Suppressor macrophage (primary cell): ENCODE measurements around the gene TGM4.
A peak's percentile ranks its signal among the peaks of the same experiment; 100 is the strongest.
"Not testable (repeated sequence)": the region's sequence is repeated elsewhere in the genome, so short reads cannot be mapped to it uniquely, and the experiment has no call there.

Experiments used
- DNase-seq, 4 experiments: peaks; one replicate each; pipeline ENCODE4 v3.0.0-alpha.2; 2020 to 2022
- total RNA-seq, 17 experiments: gene quantifications; one replicate each; lab custom pipeline; 2026; ENCODE audit warnings: mixed read lengths in 6 of 17, inconsistent platforms in 3 of 17; lab: John Stamatoyannopoulos, UW

TGM4 gene
- 0 to 4.0 (median 0) reads per million in 17 experiments for total RNA-seq

DNA sequence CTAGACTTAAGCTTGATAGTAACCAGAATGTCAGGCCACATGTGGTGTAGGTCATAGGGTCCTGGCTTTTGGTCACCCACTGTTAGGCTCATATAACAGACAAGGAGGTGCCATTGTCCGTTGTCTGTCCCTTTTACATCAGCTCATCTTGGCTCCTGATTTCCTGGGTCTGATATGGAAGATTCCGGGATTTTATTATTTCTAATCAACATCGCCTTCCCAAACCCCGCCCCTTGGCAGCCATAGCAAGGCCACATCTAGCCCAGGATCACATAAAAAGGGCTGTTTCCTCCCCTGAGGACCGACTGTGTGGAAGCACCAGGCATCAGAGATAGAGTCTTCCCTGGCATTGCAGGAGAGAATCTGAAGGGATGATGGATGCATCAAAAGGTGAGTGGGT lies at the start of gene TGM4:
Gene TGM4, plus strand, starts transcription at position 301 of the 400 bp plus-strand sequence. Its CDS starts 71 bp downstream, at position 372.
- DNase-seq, result no peak

DNA sequence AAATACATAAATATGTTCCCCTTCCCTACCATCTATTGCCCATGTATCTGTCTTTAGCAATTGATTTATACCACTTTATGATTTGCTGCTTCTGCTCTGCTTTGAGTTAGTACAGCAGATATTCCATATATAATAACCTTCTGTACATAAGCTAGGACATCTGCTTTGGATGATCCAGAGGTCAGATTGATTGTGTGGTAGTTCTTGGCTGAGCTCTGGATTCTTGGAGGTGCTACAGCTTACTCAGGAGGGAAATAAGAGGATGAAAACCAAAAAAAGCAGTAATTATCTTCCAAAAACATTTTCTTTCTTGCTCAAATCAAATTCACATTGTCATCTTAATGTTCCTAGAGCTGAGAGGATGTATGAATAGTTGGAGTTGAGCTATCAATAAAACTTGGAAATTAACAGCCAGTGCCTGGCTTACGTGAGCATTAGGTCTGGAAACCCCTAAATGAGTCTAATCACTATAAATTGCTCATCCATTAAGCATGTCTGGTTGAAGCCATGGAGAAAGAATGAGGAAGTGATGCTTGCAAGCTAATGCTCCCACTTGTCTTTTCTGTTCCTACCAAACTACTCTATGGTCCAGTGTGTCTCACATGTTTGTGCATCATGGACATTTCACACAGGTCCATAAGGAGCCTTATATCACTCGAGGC lies 49.0 kb upstream of the TGM4 start:
- peak in 3 of 4 experiments; percentile 7 to 19 (median 7) for DNase-seq

DNA sequence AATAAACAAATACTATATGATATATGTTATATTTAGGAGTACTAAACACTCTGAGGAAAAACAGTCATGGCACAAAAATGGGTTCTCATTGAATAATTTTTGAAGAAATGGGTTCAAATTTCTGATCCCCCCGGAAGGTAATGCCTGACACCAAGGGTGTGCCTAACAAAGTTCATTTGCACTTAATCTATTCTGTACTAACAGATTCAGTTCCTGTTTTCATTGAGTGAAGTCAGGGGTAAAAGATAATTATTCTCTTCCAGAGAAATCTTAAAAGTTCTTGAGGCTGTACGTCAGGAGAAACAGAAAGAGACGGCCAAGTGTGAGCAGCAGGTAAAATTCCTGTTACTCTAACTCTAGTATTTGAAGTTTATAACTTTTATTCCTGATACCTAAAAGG lies 47.2 kb upstream of the TGM4 start:
- DNase-seq, result no peak

DNA sequence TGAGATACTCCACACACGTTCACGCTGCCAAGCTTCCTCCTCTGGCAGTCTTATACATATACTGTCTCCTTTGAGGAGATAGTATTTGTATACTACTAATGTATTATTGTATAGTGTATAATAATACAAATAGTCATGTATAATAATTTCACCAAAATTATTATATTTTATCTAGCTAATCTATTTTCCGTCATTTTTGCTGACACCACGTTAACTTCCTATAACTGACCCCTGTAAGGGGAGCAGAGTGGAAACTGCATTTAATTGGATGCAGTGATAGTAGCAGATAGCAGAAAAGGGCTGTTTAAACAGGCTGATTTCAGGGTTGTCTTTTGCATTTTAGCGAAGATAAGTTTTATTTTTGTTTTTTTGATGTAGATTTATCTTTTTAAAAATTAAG lies 43.2 kb upstream of the TGM4 start:
- no peak for DNase-seq

DNA sequence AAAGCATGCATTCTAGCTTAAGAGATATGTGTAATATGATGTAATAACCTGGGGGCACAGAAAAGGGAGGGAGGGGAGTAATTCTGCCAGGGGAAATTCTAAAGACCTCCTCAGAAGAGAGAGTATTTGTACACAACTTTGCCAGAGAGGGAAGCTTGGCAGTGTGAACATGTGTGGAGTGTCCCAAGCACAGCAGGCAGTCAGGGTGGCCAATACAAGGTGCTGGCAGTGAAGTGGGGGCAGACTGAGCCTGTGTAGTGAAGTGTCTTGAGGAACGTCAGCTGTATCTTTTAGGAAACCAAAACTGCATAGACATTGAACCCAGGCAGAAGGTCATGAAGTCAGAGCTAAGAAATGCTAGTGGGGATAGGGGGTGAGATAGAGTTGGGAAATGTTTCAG lies 42.4 kb upstream of the TGM4 start:
- DNase-seq, result no peak

DNA sequence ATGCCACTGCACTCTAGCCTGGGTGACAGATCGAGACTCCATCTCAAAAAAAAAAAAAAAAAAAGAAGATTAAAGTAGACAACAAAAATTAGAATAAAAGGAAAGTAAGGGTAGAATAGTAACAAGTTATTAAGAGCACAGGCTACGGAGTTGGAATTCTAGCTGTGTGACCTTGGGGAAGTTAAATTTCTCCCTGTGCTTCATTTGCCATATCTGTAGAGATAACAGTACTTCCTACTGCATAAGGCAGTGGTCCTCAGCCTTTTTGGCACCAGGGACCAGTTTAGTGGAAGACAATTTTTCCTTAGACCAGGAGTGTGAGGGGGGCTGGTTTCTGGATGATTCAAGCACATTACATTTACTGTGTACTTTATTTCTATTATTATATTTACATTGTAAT lies 41.4 kb upstream of the TGM4 start:
- DNase-seq, result no peak

DNA sequence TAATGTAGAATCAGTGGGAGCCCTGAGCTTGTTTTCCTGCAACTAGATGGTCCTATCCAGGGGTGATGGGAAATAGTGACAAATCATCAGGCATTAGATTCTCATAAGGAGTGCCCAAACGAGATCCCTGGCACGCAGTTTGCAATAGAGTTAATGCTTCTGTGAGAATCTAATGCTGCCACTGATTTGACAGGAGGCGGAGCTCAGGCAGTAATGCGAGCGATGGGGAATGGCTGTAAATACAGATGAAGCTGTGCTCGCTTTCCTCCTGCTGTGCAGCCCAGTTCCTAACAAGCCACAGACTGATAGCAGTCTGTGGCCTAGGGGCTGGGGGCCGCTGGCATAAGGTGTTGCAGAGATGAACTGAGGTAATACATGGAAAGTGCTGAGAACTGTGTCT lies 41.0 kb upstream of the TGM4 start:
- no peak for DNase-seq

DNA sequence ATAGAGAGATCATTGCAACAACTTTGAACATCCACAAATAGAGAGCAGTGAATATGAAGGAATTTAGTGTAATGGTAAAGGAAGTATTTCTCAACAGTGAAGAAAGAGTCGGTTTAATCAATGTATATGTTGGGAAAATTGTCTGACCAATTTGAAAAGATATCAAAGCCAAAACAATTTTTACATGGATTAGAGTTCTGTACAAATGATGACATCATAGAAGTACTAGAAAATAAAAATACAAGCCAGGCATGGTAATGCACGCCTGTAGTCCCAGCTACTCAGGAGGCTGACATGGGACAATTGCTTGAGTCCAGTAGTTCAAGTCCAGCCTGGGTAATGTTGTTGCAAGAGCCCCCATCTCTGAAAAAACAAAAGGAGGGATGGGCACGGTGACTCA lies 38.7 kb upstream of the TGM4 start:
- no peak for DNase-seq

DNA sequence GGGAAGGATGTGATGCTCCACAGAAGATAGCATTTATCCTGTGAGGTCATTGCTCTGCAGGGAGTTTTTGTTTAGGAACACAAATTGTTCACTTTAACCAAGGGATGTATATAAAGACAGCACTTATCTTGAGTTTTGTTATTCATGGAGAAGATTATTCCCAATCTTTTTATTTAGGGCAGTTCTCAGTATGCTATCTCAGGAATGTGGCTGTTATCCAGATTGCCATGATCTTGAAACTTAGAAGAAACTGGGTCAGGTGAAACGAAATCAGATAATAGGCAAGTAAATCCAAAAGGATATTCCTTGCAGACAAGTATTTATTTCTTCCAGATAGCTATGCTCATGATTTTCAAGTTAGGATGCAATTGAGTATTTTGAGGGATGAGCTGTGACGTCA lies 32.0 kb upstream of the TGM4 start:
- no peak for DNase-seq

DNA sequence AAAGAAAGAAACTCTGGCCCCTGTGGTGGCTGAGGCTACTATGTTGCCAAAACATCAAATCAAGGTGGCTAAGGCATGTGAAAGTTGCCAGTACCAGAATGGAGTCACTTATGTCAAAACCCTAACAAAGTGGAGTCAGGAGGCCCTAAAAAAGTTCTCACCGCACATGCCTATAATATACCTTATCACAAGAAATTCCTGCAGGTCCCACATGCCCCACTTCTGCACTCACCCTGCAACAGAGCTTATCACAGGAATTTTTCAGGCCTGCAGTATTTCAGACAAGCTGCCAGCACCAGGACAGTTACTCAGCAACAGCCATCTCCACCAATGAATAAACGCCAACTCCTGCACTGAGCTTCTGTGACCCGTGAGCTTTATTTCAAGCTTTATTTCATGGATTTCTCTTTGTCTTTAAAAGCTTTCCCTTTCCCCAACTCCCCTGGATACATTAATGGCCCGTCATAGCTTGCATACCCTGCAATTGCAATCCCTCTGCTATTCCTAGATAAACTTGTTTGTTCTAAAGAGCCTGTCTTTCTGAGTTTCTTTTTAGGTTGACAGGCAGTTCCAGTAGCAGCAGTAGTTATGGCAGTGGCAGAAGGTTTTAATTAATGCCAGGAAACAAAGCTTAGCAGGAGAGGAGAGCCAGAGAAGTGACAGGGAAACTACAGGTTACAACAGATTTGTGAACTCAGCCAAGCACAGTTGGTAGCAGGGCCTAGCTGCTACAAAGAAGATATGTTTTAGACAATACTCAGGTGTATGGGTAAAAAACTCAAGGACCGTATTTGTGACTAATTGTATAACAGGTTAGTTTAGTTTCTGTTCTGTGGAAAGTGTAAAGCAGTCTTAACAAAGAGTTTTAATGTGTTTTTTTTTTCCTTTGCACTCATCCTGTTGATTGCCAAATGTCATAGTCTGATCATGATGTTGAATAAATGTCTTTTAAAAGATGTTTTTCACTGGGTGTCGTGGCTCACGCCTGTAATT lies 28.6 kb upstream of the TGM4 start:
- DNase-seq, result no peak

DNA sequence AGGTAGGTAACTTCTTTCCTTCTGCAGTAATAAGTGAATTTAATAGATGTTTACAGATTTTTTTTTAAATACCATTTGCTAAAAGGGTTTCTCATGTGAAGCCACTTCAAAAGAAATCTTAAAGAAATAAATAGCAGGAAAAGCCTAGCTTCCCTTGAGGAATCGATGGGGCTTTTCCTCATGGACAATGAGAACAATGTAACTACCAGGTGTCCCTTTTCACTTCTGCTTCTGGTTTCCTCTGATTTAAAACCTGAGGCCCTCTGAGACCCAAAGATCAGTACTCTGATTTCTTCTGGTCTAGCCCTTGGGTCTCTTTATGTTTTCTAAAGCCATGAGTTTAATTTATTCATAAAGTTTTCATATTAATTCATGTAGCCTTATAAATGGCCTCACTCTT lies 25.8 kb upstream of the TGM4 start:
- no peak for DNase-seq

DNA sequence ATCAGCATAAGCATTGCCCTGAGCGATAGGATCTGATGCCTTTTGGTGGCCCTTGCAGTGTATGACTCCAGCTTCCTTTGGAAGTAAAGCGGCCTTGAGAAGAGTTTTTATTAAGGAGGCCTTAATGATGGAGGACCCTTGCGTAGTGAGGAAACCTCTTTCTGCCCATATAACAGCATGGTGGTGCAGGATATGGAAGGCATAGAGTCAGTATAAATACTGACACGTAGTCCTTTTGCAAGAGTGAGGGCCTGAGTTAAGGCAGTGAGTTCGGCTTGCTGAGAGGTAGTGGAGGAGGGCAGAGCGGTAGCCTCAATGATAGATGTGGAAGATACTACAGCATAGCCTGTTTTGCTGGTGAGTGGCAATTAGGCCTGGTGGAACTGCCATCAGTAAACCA lies 17.7 kb upstream of the TGM4 start:
- DNase-seq, result not testable (repeated sequence)

DNA sequence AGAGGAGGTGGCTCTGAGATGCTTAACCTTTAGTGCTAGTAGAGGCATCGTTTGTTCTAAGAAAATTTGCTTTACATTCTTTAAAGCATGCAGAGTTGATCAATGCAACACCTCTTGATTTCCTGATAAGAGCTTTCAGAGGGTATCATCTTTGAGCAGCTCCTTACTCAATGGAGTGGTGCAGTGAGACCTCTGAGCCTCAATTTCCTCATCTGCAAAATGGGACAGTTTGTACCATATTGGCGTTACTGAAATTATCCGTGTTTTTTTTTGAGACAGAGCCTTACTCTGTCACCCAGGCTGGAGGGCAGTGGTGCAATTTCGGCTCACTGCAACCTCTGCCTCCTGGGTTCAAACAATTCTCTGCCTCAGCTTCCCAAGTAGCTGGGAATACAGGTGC lies 14.3 kb upstream of the TGM4 start:
- DNase-seq, result no peak

DNA sequence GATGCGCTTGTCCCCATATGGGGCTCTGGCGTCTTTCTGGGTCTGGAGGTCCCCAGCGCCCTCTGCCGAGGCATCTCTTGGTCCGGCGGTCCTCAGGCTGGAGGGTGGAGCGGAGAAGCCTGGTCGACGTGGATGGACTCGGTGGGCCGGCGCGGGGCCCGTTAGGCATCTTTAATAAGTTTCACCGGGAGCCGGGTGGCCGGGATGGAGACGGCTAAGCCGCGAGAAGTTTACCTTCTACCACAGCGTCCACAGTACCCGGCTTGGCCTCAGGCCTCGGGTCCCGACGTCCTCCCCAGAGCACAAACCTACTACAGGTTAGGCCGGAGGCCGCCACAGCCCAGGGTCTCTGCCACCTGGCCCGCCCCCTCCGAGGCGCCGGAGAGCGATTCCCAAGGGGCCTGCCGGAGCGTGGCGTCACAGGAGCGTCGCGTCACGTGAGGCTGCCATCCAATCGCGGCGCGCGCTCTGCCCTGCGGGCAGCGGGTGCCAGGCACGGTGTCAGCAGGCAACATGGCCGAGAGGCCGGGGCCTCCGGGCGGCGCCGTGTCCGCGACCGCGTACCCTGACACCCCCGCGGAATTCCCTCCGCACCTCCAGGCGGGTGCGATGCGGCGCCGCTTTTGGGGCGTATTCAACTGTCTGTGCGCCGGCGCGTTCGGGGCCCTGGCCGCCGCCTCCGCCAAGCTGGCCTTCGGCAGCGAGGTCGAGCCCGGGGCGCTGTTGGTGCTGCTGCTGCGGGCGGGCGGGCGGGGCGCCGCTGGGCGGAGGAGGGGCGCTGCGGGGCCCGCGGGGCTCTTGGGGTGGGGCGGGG lies 12.8 kb upstream of the TGM4 start, which contains the start of gene TMEM42:
Gene TMEM42, plus strand, starts transcription at position 501 of the 814 bp plus-strand sequence. Its CDS starts 13 bp downstream, at position 514.
- DNase-seq, result peak; percentile 92 to 97 (median 94)

DNA sequence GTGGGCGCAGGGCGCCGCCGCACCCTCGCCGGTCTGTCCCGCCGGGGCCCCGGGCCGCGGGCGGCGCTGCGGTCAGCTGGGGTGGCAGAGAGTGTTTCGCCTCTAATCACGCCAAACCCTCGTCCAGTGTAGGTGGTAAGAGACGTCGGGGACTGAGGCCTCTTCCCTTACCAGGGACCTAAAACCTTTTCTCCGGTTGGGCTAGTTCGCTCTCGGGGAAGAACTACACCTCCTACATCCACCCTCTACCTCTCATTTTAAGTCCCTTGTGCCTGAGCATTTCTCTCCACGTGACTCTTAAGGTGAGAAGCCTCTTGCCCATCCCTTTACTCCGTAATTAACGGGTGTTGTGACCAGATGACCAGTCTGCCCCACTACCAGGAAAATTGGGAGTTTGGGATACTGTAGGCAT lies 12.2 kb upstream of the TGM4 start:
- peak in 1 of 4 experiments; percentile 48 for DNase-seq

DNA sequence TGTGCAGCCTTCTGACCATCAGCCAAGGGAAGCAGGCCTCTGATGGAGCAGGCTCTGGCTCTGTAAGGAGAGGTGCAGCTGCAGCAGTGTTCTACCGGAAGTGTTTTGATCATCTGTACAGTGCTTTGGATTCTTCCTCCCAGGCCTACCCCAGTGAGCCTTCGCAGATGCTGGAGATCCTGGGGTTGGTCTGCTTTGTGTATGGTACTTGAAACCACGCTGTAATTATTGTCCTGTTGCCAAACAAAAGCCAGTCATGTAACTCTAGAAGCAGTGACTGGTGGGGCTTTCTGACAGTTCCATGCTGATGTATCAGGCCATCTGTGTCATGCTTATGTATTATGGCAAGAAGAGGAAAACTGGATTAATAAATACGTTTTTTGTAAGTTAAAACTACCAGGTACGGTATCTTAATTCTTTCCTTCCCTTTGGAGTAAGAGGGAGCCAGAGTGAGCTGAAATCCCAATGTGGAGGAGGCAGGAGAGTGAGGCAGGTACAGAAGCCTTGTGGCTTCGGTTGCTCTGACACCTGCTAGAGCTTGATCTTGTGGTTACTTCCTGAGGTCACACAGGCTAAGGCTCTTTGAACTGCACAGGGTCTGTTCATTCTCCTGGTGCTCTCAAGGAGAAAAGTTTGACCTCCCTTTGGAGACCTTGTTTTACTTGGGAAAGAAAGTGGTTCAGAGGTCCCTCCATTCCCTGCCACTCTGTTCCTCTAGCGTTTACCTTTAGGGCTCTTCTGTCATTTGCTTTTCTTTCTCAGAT lies 9.0 kb upstream of the TGM4 start:
- no peak for DNase-seq

DNA sequence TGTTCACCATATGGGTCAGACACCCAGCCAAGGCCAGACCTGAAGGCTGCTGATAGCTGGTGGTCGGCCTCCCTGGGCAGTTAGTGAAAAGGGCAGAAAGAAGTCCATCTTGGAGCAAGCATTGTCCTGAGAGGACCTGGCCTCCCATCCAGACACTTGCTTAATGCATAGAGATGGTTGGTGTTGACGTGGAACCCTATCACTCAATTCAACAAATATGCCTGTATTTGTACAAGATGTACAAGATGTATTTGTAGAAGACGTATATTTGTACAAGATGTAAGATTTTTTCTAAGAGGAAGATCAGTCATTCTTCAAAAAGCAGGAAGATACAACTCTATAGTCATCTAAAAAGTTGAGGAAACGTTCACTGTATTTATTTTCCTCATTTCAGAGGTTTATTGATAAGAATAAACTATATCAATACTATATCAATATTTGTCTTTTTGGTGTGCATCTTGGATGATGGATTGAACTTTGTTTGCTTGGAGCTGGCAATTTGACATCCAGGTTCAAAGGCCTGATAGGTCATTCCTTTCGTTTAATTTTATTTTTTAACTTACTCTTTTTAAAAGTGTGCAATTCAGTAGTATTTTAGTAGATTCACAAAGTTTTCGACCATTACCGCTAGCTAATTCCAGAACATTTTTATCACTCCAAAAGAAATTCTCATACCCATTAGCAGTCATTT lies 6.8 kb upstream of the TGM4 start:
- DNase-seq, result no peak

DNA sequence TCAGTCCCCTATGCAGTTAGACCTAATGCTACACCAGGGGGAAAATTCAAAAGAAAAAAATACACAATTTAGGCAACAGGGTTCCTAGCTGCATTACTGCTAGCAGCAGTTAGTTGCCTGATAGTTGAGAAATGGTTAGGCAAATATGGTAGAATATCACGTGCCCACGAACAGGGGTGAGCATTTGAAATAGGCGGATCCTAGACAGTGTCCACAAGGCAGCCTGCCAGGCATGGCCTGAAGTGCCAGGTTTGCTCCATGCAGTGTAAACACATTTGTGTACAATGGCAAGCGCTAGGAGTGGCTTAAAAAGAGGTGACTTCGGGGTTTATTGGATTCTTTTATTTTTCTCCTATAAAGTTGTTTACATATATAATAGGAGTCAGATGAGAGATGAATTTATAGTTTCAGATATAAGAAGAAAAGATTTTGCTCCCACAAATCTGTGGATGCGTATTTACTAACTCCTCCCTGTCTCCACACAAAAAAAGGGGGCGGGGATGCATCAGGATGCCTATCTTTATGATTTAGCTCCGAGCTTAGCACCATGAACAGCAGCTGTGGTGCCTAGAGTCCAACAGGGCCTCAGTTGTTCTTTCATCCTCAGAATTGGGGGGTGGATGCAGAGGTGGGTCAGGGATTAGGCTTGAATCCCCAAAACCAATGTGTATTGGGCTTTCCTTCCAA lies 3.9 kb upstream of the TGM4 start:
- no peak for DNase-seq

DNA sequence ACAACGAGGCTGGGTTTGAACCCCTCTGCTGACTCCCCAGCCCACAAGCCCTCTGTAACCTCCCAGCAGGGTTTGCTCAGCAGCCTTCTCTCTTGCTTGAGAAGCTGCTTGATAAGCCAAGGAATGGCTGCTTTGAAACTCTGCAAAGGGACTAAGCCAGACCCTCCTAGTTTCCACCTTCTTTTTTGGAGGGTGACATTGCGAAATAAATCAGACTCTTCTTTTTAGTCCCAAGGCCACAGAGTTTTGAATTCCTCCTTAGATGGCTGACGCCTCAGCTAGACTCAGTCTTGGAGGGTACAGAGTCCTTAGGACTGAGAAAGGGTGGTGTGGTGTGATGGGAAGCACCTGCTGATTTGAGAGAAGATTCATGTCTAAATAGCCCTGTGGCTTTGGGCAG lies 1.2 kb downstream of the TGM4 start:
- no peak for DNase-seq

DNA sequence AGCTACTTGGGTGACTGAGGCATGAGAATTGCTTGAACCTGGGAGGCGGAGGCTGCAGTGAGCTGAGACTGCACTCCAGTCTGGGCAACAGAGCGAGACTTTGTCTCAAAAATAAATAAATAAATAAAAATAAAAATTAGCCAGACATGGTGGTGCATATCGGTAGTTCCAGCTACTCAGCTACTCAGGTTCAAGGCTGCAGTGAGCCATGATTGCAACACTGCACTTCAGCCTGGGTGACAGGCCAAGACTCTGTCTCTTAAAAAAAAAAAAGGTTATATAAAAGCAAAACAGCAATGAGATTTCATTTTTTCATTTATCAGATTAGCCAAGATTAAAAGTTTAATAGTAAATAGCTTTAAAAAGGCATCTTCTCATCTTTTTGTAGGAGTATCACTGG lies 2.9 kb downstream of the TGM4 start:
- DNase-seq, result no peak

DNA sequence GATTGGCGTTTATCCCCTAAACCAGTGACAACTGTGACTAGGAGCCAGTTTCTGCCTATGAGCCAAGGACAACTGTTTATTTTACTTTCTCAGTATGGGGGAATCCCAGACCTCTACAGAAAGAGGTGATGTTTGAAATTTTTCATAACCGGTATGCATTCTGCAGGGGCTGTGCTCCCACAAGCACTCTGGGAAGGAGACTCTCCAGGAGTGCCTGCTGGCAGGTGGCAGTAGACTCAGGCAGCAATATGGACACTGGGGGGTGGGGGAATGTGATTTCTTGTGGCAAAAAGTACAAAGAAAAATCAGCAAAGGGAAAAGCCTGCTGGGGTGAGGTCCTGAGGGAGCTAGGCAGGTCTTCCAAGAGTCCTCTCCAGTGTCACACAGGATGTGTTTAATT lies 5.9 kb downstream of the TGM4 start:
- DNase-seq, result no peak
